ENCODE data around the gene EGFL7.
A peak's percentile ranks its signal among the peaks of the same experiment; 100 is the strongest.

The EGFL7 gene

GRCh38 chr9:136694872-136695247, 32.1 kb downstream of the EGFL7 start:
- TF ChIP-seq ZFX (IDR thresholded peaks at IDR 0.05; ENCODE audit: borderline replicate concordance): no peak
- no peak for TF ChIP-seq CTCF (IDR thresholded peaks at IDR 0.05)
- H3K27ac ChIP-seq: peak overlapping the region; percentile 56

- peak overlapping the region; percentile 56 for H3K27ac ChIP-seq
- no peak for TF ChIP-seq ZFX (IDR thresholded peaks at IDR 0.05; ENCODE audit: borderline replicate concordance)
- TF ChIP-seq CTCF (IDR thresholded peaks at IDR 0.05): no peak
These were observed 32.7 kb downstream of the EGFL7 start for GRCh38 chr9:136695435-136695895.

- H3K27ac ChIP-seq: peak overlapping the region; percentile 56
- TF ChIP-seq ZFX (IDR thresholded peaks at IDR 0.05; ENCODE audit: borderline replicate concordance) (no peak), CTCF (IDR thresholded peaks at IDR 0.05) (no peak)
These were observed 33.2 kb downstream of the EGFL7 start for GRCh38 chr9:136695955-136696354.

- H3K27ac ChIP-seq: peak overlapping the region; percentile 56
- TF ChIP-seq ZFX (IDR thresholded peaks at IDR 0.05; ENCODE audit: borderline replicate concordance) (no peak), CTCF (IDR thresholded peaks at IDR 0.05) (no peak)
These were observed 33.8 kb downstream of the EGFL7 start for GRCh38 chr9:136696502-136696901.

GRCh38 chr9:136697146-136697820, 34.6 kb downstream of the EGFL7 start:
- peak overlapping the region; percentile 43; the same call in 1 of the 2 replicates for H3K27ac ChIP-seq
- TF ChIP-seq CTCF (IDR thresholded peaks at IDR 0.05): no peak
- no peak for TF ChIP-seq ZFX (IDR thresholded peaks at IDR 0.05; ENCODE audit: borderline replicate concordance)

- TF ChIP-seq ZFX (IDR thresholded peaks at IDR 0.05; ENCODE audit: borderline replicate concordance) (no peak), CTCF (IDR thresholded peaks at IDR 0.05) (no peak)
- peak overlapping the region; percentile 43; the same call in 1 of the 2 replicates for H3K27ac ChIP-seq
These were observed 35.3 kb downstream of the EGFL7 start for GRCh38 chr9:136697821-136698526.

Data from 22Rv1 (cell line).